A673 (cell line): ENCODE measurements around the gene CETN2.

Experiments used
- EZH2 ChIP-seq: fragments of 200-600 bp; sonication (generic); IDR thresholded peaks from 2 replicates; pipeline ENCODE4 v1.6.1; 2017; ENCODE audit warnings: borderline replicate concordance, low read depth, mild to moderate bottlenecking, mixed read lengths, antibody characterized with exemption, low read length; ENCODE audit not compliant: poor library complexity, severe bottlenecking
- TF ChIP-seq, protein P1 (sequence below): fragments of 300-800, 200-600 bp; sonication (generic); conservative IDR thresholded peaks from 2 replicates; pipeline ENCODE4 v1.5.1; 2017; ENCODE audit warnings: low read depth, mild to moderate bottlenecking, antibody characterized with exemption, low read length, moderate library complexity, mixed read lengths

DNA sequence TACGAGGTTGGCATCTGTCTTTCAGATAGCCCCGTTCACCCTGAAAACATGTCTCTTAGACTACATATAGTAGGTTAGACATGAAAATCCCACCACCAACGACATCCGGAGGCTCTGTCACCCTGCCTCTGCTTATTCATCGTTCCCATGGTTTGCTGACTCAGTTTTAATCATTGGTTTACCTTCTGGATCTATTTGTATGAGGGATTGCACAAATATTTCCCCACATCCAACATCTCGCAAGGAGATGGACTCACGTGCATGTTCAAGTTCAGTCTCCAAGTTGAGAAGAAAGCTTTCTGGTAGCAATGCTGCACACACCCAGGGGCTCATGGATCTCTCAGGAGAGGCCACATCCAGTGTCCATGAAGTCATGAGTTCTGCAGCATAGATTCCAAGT is 10.8 kb downstream of the CETN2 start:
- TF ChIP-seq, protein P1, sequence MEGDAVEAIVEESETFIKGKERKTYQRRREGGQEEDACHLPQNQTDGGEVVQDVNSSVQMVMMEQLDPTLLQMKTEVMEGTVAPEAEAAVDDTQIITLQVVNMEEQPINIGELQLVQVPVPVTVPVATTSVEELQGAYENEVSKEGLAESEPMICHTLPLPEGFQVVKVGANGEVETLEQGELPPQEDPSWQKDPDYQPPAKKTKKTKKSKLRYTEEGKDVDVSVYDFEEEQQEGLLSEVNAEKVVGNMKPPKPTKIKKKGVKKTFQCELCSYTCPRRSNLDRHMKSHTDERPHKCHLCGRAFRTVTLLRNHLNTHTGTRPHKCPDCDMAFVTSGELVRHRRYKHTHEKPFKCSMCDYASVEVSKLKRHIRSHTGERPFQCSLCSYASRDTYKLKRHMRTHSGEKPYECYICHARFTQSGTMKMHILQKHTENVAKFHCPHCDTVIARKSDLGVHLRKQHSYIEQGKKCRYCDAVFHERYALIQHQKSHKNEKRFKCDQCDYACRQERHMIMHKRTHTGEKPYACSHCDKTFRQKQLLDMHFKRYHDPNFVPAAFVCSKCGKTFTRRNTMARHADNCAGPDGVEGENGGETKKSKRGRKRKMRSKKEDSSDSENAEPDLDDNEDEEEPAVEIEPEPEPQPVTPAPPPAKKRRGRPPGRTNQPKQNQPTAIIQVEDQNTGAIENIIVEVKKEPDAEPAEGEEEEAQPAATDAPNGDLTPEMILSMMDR = no peak
- TF ChIP-seq EZH2 = no peak
